ENCODE measurements around the gene CCDC149. TPM values are rescaled to one million over a fixed set of nuclear protein-coding genes. Genes with fewer than 3 reads are reported as not detected.

The CCDC149 gene
- total RNA-seq, 1 experiment from 2014 or later: 5.3 TPM

- TF ChIP-seq REST (IDR thresholded peaks at IDR 0.05; ENCODE audit: low read depth) (no peak), SP1 (IDR thresholded peaks at IDR 0.05; ENCODE audit: low read depth) (no peak), YY1 (IDR thresholded peaks at IDR 0.05; ENCODE audit: extremely low read depth, insufficient replicate concordance, low read depth, low read length) (no peak), SIN3A (IDR thresholded peaks at IDR 0.05; ENCODE audit: low read depth) (no peak), EZH2 (IDR thresholded peaks at IDR 0.05) (no peak), POLR2A (IDR thresholded peaks at IDR 0.05; ENCODE audit: borderline replicate concordance, extremely low read depth, insufficient read depth, insufficient read length) (no peak), SRF (IDR thresholded peaks at IDR 0.05; ENCODE audit: low read depth) (no peak), TCF7L2 (IDR thresholded peaks at IDR 0.05; ENCODE audit: borderline replicate concordance, extremely low read depth, insufficient read depth, insufficient read length) (no peak), ZNF274 (IDR thresholded peaks at IDR 0.05; ENCODE audit: low read depth, low read length) (no peak), POLR2AphosphoS5 (IDR thresholded peaks at IDR 0.05; ENCODE audit: low read depth, low read length) (no peak), JUND (IDR thresholded peaks at IDR 0.05) (no peak)
These were observed 117.0 kb downstream of the CCDC149 start (continued) for GRCh38 chr4:24795666-24796381.
